Panc1 (cell line): Measurements from ENCODE around the gene WNT10A. TPM values are rescaled to one million over a fixed set of nuclear protein-coding genes. Genes with fewer than 3 reads are reported as not detected.

Experiments
- ATAC-seq: fragments of 200-7000 bp; cut with Tn5 transposase; 2 replicates; pipeline ENCODE4 v1.9.1; 2020; ENCODE audit warnings: mild to moderate bottlenecking, moderate library complexity
- BruUV-seq: library from RNA; stranded (reverse); fragments of 400-500 nt; replicated peaks from 2 replicates; lab custom pipeline; 2021; lab: Mats Ljungman, UMichigan
- CTCF ChIA-PET: fragments of 300-600 bp; sonication (Branson Sonifier 250); formaldehyde crosslinking; loops from one replicate; lab custom pipeline; 2022; ENCODE audit warnings: antibody characterized with exemption; lab: Charles Lee
- POLR2A ChIA-PET: fragments of 300-600 bp; sonication (Branson Sonifier 250); formaldehyde crosslinking; loops from one replicate; lab custom pipeline; 2022; ENCODE audit warnings: antibody characterized with exemption; lab: Charles Lee
- DNase-seq: peaks from one replicate; pipeline ENCODE4 v3.0.0-alpha.2; 2010; ENCODE audit warnings: low read depth, low spot score
- H3K27ac ChIP-seq: 2 replicates; pipeline ENCODE4 v1.5.1; 2011; ENCODE audit warnings: mild to moderate bottlenecking, low read length, inconsistent platforms
- H3K27me3 ChIP-seq: fragments of 200-500 bp; sonication (Bioruptor generic); 2 replicates; pipeline ENCODE4 v1.6.0; 2014; ENCODE audit warnings: low read length, inconsistent platforms; ENCODE audit not compliant: control insufficient read depth, insufficient read depth
- H3K36me3 ChIP-seq: fragments of 200-500 bp; sonication (Bioruptor generic); 2 replicates; pipeline ENCODE4 v1.5.1; 2014; ENCODE audit warnings: inconsistent platforms, mild to moderate bottlenecking, low read length, moderate library complexity; ENCODE audit not compliant: control insufficient read depth, insufficient read depth
- H3K4me1 ChIP-seq: 2 replicates; pipeline ENCODE4 v1.5.1; 2011; ENCODE audit warnings: inconsistent platforms, mild to moderate bottlenecking, low read length, moderate library complexity; ENCODE audit not compliant: control insufficient read depth, insufficient read depth
- H3K4me3 ChIP-seq, 2 experiments: 2 replicates each; pipeline ENCODE4 v1.5.1; 2011 to 2012; ENCODE audit warnings: low read depth in 2 of 2, low read length in 2 of 2, mild to moderate bottlenecking in 2 of 2, inconsistent platforms in 1 of 2, moderate library complexity in 1 of 2
- H3K9me3 ChIP-seq: fragments of 200-500 bp; sonication (Bioruptor generic); 2 replicates; pipeline ENCODE4 v1.5.1; 2014; ENCODE audit warnings: low read depth, mild to moderate bottlenecking, inconsistent platforms, low read length, moderate library complexity; ENCODE audit not compliant: control insufficient read depth, insufficient read depth
- POLR2AphosphoS5 ChIP-seq: IDR thresholded peaks from 2 replicates; pipeline ENCODE4 v1.6.1; 2012; ENCODE audit warnings: mild to moderate bottlenecking, low read depth, low read length, moderate library complexity
- REST ChIP-seq, 2 experiments: IDR thresholded peaks; 2 replicates each; pipeline ENCODE4 v1.6.1; 2011 to 2012; ENCODE audit warnings: low read depth in 2 of 2, control low read depth in 1 of 2, low read length in 1 of 2, mild to moderate bottlenecking in 1 of 2, moderate library complexity in 1 of 2; ENCODE audit not compliant: insufficient read depth in 1 of 2
- SIN3A ChIP-seq: IDR thresholded peaks from 2 replicates; pipeline ENCODE4 v1.6.1; 2012; ENCODE audit warnings: low read depth, mild to moderate bottlenecking, low read length, moderate library complexity, borderline replicate concordance; ENCODE audit not compliant: insufficient read depth
- TCF7L2 ChIP-seq: IDR thresholded peaks from 2 replicates; pipeline ENCODE4 v1.6.1; 2011; ENCODE audit warnings: mild to moderate bottlenecking, low read depth, low read length, inconsistent platforms
- in situ Hi-C: cut with HindIII; loops from 2 replicates; pipeline ENCODE4 v1.10.0; 2016; ENCODE audit warnings: low sequenced_read_pairs, low pct_unique_long_range_greater_than_20kb
- intact Hi-C: fragments of 100-400 bp; cut with micrococcal nuclease; formaldehyde crosslinking; loops from one replicate; pipeline ENCODE4 v1.10.0; 2022; ENCODE audit not compliant: unreplicated experiment
- total RNA-seq: library from RNA; stranded (reverse); gene quantifications from one replicate; pipeline ENCODE4 v1.2.1, GENCODE V29; 2021; ENCODE audit not compliant: unreplicated experiment
- TF ChIP-seq, protein P1 (sequence below): fragments of 450-650 bp; IDR thresholded peaks from 2 replicates; pipeline ENCODE4 v1.5.1; 2017; ENCODE audit warnings: mild to moderate bottlenecking

WNT10A gene
- total RNA-seq, 1 experiment from 2014 or later, result 9.2 TPM

DNA sequence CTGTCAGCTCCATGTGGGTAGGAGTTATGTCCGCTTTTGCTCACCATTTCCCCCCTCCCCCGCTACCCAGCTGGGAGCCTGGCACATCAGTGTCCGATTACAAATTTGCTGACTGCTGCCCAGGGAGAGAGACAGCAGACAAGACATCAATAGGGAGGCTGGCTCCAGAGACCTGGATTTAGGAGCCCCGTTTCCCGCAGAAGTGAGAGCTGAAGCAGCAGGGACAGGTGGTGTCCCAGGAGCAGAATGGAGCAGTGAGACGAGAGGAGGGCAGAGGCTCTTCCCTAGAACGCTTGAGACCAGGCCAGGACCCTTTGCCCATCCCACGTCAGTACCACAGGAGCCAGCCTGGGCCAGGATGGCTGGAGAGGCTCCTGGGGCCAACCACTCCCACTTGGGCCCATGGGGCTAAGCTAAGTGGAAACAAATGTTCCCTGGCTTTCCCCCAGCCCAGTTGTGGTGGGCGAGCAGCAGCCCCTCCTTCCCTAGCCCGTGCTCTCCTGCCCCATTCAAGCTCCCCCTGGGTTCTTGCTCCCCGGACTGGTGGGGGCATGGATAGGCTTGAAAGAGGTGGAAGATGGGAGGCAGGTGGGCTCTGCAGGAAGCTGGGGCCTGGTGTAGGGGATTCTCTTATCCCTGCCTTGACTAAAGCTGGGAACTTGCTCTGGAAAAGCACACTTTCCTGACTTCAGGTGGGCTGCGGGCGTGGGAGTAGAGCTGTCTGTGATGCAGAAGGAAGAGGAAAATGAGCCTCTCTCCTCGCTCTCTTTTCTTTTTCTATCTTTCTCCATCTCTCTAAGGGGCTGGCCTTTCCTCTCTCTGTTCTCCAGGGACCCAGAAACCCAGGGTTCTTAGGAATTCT is 25.1 kb upstream of the WNT10A start:
- no peak overlapping the region for H3K4me3 ChIP-seq
- TF ChIP-seq, protein P1, sequence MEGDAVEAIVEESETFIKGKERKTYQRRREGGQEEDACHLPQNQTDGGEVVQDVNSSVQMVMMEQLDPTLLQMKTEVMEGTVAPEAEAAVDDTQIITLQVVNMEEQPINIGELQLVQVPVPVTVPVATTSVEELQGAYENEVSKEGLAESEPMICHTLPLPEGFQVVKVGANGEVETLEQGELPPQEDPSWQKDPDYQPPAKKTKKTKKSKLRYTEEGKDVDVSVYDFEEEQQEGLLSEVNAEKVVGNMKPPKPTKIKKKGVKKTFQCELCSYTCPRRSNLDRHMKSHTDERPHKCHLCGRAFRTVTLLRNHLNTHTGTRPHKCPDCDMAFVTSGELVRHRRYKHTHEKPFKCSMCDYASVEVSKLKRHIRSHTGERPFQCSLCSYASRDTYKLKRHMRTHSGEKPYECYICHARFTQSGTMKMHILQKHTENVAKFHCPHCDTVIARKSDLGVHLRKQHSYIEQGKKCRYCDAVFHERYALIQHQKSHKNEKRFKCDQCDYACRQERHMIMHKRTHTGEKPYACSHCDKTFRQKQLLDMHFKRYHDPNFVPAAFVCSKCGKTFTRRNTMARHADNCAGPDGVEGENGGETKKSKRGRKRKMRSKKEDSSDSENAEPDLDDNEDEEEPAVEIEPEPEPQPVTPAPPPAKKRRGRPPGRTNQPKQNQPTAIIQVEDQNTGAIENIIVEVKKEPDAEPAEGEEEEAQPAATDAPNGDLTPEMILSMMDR, result no peak
- TF ChIP-seq POLR2AphosphoS5, result no peak
- TF ChIP-seq SIN3A, result no peak
- no peak for TF ChIP-seq REST (IDR thresholded peaks at IDR 0.05; ENCODE audit: insufficient read depth in 1 of 2, low read depth in 2 of 2, low read length in 1 of 2)
- no peak for TF ChIP-seq TCF7L2
- ChIA-PET POLR2A (no interaction called here), CTCF (interaction anchor here (0.5 kb wide), 1 partner anchor 26 kb away, joined by 3 read pairs; no protein-coding TSS in a partner anchor)
- in situ Hi-C loops, result no loop called here
- peaks cover 21% of the 10 kb centered on the region for H3K4me1 ChIP-seq
- no peak for DNase-seq
- intact Hi-C loops, result loop anchor here (10.0 kb wide), 1 partner anchor 299 kb away; no protein-coding TSS in a partner anchor
- no peaks in the 10 kb centered on the region for H3K36me3 ChIP-seq
- no peaks in the 10 kb centered on the region for H3K9me3 ChIP-seq
- no TSS peak for BruUV-seq
- peaks cover 4% of the 10 kb centered on the region; the same call in 1 of the 2 replicates for H3K27me3 ChIP-seq
- no peak for ATAC-seq
- H3K27ac ChIP-seq, result no peak overlapping the region

GRCh38 chr2:218856167-218856895 is 24.3 kb upstream of the WNT10A start:
- Histone ChIP-seq H3K9me3 (no peaks in the 10 kb centered on the region), H3K27me3 (peaks cover 9% of the 10 kb centered on the region), H3K4me3 (no peak overlapping the region), H3K36me3 (no peaks in the 10 kb centered on the region), H3K27ac (peak overlapping the region; percentile 25; the same call in 1 of the 2 replicates), H3K4me1 (peaks cover 21% of the 10 kb centered on the region)
- BruUV-seq, result no TSS peak
- TF ChIP-seq SIN3A, result no peak
- no peak for TF ChIP-seq REST (IDR thresholded peaks at IDR 0.05; ENCODE audit: insufficient read depth in 1 of 2, low read depth in 2 of 2, low read length in 1 of 2)
- no peak for TF ChIP-seq POLR2AphosphoS5
- no peak for TF ChIP-seq TCF7L2
- TF ChIP-seq, protein P1, result no peak
- POLR2A ChIA-PET, result interaction anchor here (0.7 kb wide), 1 partner anchor 383 kb away, joined by 3 read pairs; no protein-coding TSS in a partner anchor
- ATAC-seq, result no peak
- in situ Hi-C loops (no loop called here), intact Hi-C loops (loop anchor here (10.0 kb wide), 1 partner anchor 298 kb away; no protein-coding TSS in a partner anchor)
- CTCF ChIA-PET, result no interaction called here
- DNase-seq, result no peak
